GM20431 (cell line): ENCODE results near the gene DTNB.

ENCODE experiments used
- in situ Hi-C: fragments of 300-500 bp; cut with MseI, MboI; formaldehyde crosslinking; loops from one replicate; pipeline ENCODE4 v1.15.0; 2020; ENCODE audit warnings: low sequenced_read_pairs; ENCODE audit not compliant: unreplicated experiment

The DTNB gene

DNA sequence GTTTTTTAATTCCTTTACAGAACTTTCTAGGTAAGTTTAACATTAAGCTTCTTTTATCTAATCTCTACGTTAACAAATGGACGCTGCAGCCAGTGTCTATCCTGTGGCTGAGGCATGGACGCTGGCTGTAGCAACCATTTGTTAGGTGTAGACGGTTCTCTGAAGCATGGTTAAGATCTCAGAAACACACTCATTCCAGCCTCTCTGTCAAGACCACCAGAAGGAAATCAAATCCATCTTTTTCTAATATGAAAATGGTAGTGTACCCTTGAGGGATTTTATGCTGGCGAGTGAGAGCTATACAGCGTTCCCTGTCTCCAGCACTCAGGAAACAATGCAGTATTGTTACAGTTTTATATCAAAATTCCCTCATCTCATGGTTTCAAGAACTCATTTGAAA lies 78.0 kb downstream of the DTNB start:
- in situ Hi-C loops = no loop called here

GRCh38 chr2:25594991-25595390 lies 78.4 kb downstream of the DTNB start:
- in situ Hi-C loops = no loop called here

DNA sequence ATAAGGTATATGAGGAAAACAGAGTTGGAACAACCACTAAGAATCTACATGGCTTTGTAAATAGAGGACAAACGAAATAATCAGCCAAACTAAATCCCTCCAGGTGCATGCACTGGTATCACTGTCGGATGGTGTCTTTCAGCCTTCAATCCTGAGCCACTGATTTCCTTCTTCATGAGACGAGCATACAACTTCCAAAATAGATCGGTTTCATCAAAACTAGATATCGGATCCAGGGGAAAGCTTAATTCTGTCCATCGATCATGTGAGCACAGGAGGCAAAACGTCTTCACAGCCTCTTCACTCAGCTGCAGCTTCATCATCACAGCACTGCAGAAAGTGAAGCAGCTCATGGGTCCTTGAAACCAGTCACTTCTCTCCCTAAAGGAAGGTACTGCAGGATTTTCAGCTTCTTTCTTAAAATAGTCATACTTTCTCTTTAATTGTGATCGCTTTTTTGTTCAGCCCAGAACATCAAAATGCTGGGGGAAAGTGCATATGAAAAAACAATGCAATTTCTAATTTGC lies 80.5 kb downstream of the DTNB start:
- in situ Hi-C loops = no loop called here

GRCh38 chr2:25590921-25591505 lies 82.4 kb downstream of the DTNB start:
- in situ Hi-C loops = no loop called here

GRCh38 chr2:25589676-25590205 lies 83.6 kb downstream of the DTNB start:
- in situ Hi-C loops = no loop called here

DNA sequence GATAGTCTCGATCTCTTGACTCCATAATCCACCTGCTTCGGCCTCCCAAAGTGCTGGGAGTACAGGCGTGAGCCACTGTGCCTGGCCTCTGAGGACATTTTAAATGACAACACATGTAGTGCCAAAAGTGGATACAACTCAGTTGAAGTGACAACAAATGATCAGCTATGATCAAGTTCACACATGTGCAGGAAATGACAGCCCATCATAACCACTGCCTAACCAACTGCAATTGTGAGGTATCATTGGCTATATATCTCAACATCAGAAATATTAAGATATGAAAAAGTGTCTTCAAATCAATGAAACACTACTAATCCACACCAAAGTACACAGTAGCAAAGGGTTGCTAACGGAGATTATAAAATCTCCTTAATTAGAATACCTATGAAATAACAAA lies 84.8 kb downstream of the DTNB start:
- in situ Hi-C loops = no loop called here

DNA sequence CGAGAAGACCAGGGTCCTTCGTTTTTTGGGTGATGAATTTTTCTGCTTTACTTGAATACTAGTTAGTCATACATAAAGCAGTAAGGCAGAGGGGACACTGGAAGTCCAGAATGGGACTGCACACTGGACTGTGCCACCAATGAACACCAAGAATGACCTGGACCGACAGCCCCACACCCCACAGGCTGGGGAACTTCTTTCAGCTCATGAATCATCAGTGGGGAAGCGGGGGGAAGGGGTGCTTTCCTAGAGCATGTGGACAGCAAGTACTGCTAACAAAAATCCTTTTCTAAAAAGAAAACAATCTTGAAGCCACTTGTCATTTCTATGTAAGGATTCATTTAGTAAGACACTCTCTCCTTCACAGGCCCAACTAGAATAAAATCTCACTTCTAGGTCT lies 86.0 kb downstream of the DTNB start:
- in situ Hi-C loops = no loop called here

- in situ Hi-C loops = no loop called here
Measured at GRCh38 chr2:25586726-25587144, 86.6 kb downstream of the DTNB start.

- in situ Hi-C loops = no loop called here
Measured at GRCh38 chr2:25585189-25585588, 88.2 kb downstream of the DTNB start.

GRCh38 chr2:25582077-25582830 lies 91.1 kb downstream of the DTNB start:
- in situ Hi-C loops = no loop called here

- in situ Hi-C loops = no loop called here
Measured at GRCh38 chr2:25576596-25576995, 96.8 kb downstream of the DTNB start.

- in situ Hi-C loops = no loop called here
Measured at GRCh38 chr2:25572638-25573037, 100.7 kb downstream of the DTNB start.

- in situ Hi-C loops = no loop called here
Measured at GRCh38 chr2:25570161-25570845, 103.1 kb downstream of the DTNB start.

DNA sequence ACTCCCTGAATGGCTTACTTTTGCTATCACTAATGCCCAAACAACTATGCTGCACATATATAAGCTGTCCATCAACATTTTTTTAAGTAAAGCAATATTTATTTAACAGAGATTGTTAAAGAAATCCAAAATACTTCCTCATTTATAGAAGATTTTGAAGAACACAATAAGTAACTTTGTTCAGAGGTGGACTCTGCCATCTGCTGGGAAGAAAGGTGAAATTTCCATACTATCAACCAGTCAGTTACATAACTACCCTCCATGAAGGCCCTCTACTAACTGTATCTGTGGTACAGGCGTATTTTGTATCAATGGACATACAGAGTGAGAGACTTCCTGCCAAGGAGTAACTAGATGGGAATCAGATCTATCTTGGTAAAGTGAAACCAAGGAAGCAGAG lies 106.0 kb downstream of the DTNB start:
- in situ Hi-C loops = no loop called here

- in situ Hi-C loops = no loop called here
Measured at GRCh38 chr2:25566694-25567093, 106.7 kb downstream of the DTNB start.

DNA sequence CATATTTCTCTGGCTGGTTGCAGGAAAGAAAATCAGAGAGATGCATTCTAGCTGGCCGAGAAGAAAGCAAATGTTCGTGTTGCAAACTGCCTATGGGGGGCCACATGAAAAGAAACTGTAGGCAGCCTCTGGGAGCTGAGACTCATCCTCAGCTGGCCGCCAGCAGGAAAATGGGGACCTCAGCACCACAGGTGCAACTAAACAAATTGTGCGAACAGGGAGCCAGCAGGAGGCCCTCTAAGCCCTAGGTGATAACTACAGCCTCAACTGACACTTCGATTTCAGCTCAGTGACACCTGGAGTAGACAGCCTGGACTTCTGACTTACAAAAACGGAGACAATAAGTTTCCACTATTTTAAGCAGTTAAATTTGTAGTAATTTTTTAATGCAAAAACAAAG lies 107.3 kb downstream of the DTNB start:
- in situ Hi-C loops = no loop called here

- in situ Hi-C loops = no loop called here
Measured at GRCh38 chr2:25561136-25561850, 112.1 kb downstream of the DTNB start.

DNA sequence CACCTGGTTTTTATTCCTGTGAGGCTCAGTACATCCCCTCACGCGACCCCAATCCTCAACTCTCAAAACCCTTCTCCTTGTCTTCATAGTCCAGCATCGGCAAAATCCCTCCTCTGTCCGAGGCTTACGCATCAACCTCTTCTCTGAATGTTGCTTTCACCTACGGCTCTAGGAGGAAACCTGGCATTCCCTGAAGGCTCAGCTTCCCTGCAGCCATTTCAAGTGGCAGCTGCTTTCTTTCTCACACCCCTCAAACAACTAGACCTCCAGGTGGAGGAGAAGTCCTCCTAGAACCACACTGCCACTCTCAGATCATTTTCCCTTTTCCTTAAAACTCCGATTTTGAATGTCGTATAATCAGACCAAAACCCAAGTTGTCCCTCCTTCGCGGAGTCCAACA lies 114.2 kb downstream of the DTNB start:
- in situ Hi-C loops = no loop called here

DNA sequence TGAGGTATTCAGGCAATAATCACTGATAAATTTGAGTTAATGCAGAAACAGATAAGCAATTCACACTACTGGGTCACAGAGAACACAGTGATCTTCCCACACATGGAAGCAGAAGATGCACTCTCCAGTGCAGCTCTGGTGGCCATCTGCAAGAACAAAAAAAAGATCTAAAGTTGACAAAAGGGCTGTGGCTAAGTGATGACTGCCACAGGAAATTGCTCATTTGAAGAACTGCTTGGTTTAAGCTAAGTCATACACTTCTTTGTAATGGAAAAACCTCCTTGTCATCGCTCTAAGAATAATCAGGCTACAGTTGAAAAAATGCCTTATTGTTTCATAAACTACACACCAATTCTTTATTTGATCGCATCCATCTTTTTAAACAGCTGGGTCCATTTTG lies 115.1 kb downstream of the DTNB start:
- in situ Hi-C loops = no loop called here
